ENCODE data around the gene TRAF7. TPM values are rescaled to one million over a fixed set of nuclear protein-coding genes. Genes with fewer than 3 reads are reported as not detected.

The TRAF7 gene
- total and polyA plus RNA-seq, 2 of the 13 experiments (the other 11 are each of a cell fraction or from before 2014, with no cell fraction given): 47.9 to 65.6 TPM

GRCh38 chr16:2210386-2211365, 55.1 kb downstream of the TRAF7 start, which contains the start of gene BRICD5 (continued):
- TF ChIP-seq, protein P1, sequence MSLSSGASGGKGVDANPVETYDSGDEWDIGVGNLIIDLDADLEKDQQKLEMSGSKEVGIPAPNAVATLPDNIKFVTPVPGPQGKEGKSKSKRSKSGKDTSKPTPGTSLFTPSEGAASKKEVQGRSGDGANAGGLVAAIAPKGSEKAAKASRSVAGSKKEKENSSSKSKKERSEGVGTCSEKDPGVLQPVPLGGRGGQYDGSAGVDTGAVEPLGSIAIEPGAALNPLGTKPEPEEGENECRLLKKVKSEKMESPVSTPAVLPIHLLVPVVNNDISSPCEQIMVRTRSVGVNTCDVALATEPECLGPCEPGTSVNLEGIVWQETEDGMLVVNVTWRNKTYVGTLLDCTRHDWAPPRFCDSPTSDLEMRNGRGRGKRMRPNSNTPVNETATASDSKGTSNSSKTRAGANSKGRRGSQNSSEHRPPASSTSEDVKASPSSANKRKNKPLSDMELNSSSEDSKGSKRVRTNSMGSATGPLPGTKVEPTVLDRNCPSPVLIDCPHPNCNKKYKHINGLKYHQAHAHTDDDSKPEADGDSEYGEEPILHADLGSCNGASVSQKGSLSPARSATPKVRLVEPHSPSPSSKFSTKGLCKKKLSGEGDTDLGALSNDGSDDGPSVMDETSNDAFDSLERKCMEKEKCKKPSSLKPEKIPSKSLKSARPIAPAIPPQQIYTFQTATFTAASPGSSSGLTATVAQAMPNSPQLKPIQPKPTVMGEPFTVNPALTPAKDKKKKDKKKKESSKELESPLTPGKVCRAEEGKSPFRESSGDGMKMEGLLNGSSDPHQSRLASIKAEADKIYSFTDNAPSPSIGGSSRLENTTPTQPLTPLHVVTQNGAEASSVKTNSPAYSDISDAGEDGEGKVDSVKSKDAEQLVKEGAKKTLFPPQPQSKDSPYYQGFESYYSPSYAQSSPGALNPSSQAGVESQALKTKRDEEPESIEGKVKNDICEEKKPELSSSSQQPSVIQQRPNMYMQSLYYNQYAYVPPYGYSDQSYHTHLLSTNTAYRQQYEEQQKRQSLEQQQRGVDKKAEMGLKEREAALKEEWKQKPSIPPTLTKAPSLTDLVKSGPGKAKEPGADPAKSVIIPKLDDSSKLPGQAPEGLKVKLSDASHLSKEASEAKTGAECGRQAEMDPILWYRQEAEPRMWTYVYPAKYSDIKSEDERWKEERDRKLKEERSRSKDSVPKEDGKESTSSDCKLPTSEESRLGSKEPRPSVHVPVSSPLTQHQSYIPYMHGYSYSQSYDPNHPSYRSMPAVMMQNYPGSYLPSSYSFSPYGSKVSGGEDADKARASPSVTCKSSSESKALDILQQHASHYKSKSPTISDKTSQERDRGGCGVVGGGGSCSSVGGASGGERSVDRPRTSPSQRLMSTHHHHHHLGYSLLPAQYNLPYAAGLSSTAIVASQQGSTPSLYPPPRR (CRISPR knock-in tag; IDR thresholded peaks at IDR 0.05; ENCODE audit: borderline replicate concordance): no peak
- TF ChIP-seq ZNF775 (CRISPR knock-in tag; IDR thresholded peaks at IDR 0.05; ENCODE audit: borderline replicate concordance) (no peak), ZNF737 (CRISPR knock-in tag; IDR thresholded peaks at IDR 0.05; ENCODE audit: borderline replicate concordance) (no peak), ZNF619 (CRISPR knock-in tag; IDR thresholded peaks at IDR 0.05) (no peak), BHLHE40 (IDR thresholded peaks at IDR 0.05; ENCODE audit: low read length) (no peak), POLR2G (IDR thresholded peaks at IDR 0.05; ENCODE audit: low read depth, low read length) (peak; percentile 53), NR2C2 (CRISPR knock-in tag; IDR thresholded peaks at IDR 0.05; ENCODE audit: borderline replicate concordance) (peak; percentile 58), ZNF747 (CRISPR knock-in tag; IDR thresholded peaks at IDR 0.05; ENCODE audit: borderline replicate concordance) (no peak), ZBTB7B (CRISPR knock-in tag; IDR thresholded peaks at IDR 0.05) (peak; percentile 47; the same call in 1 of the 2 replicates), GTF2F1 (IDR thresholded peaks at IDR 0.05; ENCODE audit: low read length) (no peak), AHR (CRISPR knock-in tag; IDR thresholded peaks at IDR 0.05) (no peak), PHF20 (CRISPR knock-in tag; IDR thresholded peaks at IDR 0.05) (no peak), ZFP37 (CRISPR knock-in tag; IDR thresholded peaks at IDR 0.05; ENCODE audit: borderline replicate concordance) (no peak), ZNF646 (CRISPR knock-in tag; IDR thresholded peaks at IDR 0.05) (no peak), MTA3 (CRISPR knock-in tag; IDR thresholded peaks at IDR 0.05) (no peak), KDM2A (CRISPR knock-in tag; IDR thresholded peaks at IDR 0.05; ENCODE audit: borderline replicate concordance, low read depth) (peak; percentile 84), TMF1 (CRISPR knock-in tag; IDR thresholded peaks at IDR 0.05; ENCODE audit: low read depth) (0 out of 2 replicates have a peak, but pooled peaks have one; percentile 36), AGO2 (optimal IDR thresholded peaks at IDR 0.05; ENCODE audit: low read depth, low read length) (peak; percentile 94)
